H9 (cell line): Measurements from ENCODE around the gene MTCL1. TPM values are rescaled to one million over a fixed set of nuclear protein-coding genes. Genes with fewer than 3 reads are reported as not detected.

Experiments
- DNase-seq: peaks from one replicate; pipeline ENCODE4 v3.0.0-alpha.2; 2017
- H2AFZ ChIP-seq: one replicate; pipeline ENCODE4 v1.6.1; 2013; ENCODE audit warnings: mild to moderate bottlenecking, low read length, control low read depth, moderate library complexity
- H2AK5ac ChIP-seq: 2 replicates; pipeline ENCODE4 v1.6.1; 2013; ENCODE audit warnings: low read length, control low read depth, mixed read lengths; ENCODE audit not compliant: insufficient read length
- H2BK120ac ChIP-seq: one replicate; pipeline ENCODE4 v1.6.1; 2013; ENCODE audit warnings: low read depth, mild to moderate bottlenecking, low read length, control low read depth, inconsistent platforms; ENCODE audit not compliant: poor library complexity, severe bottlenecking
- H2BK12ac ChIP-seq: 2 replicates; pipeline ENCODE4 v1.6.1; 2013; ENCODE audit warnings: low read length, control low read depth, mixed read lengths, low read depth; ENCODE audit not compliant: insufficient read length
- H2BK15ac ChIP-seq: 2 replicates; pipeline ENCODE4 v1.6.1; 2013; ENCODE audit warnings: low read depth, low read length, control low read depth
- H2BK20ac ChIP-seq: one replicate; pipeline ENCODE4 v1.6.1; 2013; ENCODE audit warnings: low read depth, mild to moderate bottlenecking, low read length, control low read depth, inconsistent platforms; ENCODE audit not compliant: poor library complexity, severe bottlenecking
- H2BK5ac ChIP-seq: 2 replicates; pipeline ENCODE4 v1.6.1; 2013; ENCODE audit warnings: low read length, control low read depth, mixed read lengths; ENCODE audit not compliant: insufficient read length
- H3K14ac ChIP-seq: 2 replicates; pipeline ENCODE4 v1.6.1; 2013; ENCODE audit warnings: low read length, control low read depth; ENCODE audit not compliant: insufficient read depth
- H3K18ac ChIP-seq: 2 replicates; pipeline ENCODE4 v1.6.1; 2013; ENCODE audit warnings: low read depth, mild to moderate bottlenecking, mixed read lengths, low read length, control low read depth; ENCODE audit not compliant: insufficient read length
- H3K23ac ChIP-seq: 2 replicates; pipeline ENCODE4 v1.6.1; 2013; ENCODE audit warnings: low read length, control low read depth, mixed read lengths, low read depth; ENCODE audit not compliant: insufficient read length
- H3K23me2 ChIP-seq: 2 replicates; pipeline ENCODE4 v1.6.1; 2013; ENCODE audit warnings: low read depth, mild to moderate bottlenecking, mixed read lengths, low read length, control low read depth; ENCODE audit not compliant: insufficient read length, poor library complexity, severe bottlenecking
- H3K27ac ChIP-seq: 2 replicates; pipeline ENCODE4 v1.5.1; 2013; ENCODE audit warnings: low read length, control low read depth, mixed read lengths, low read depth; ENCODE audit not compliant: insufficient read length
- H3K27me3 ChIP-seq: 2 replicates; pipeline ENCODE4 v1.6.1; 2013; ENCODE audit warnings: low read length, control low read depth, inconsistent platforms; ENCODE audit not compliant: insufficient read depth
- H3K4ac ChIP-seq: 2 replicates; pipeline ENCODE4 v1.6.1; 2013; ENCODE audit warnings: low read depth, mild to moderate bottlenecking, control low read depth, inconsistent platforms, low read length, moderate library complexity
- H3K4me1 ChIP-seq: 2 replicates; pipeline ENCODE4 v1.6.1; 2013; ENCODE audit warnings: low read length, control low read depth, inconsistent platforms; ENCODE audit not compliant: insufficient read depth
- H3K4me2 ChIP-seq: 2 replicates; pipeline ENCODE4 v1.6.1; 2013; ENCODE audit warnings: low read length, control low read depth, mixed read lengths; ENCODE audit not compliant: insufficient read length, insufficient read depth
- H3K56ac ChIP-seq: 2 replicates; pipeline ENCODE4 v1.6.1; 2013; ENCODE audit warnings: low read depth, mild to moderate bottlenecking, mixed read lengths, low read length, control low read depth; ENCODE audit not compliant: insufficient read length
- H3K79me1 ChIP-seq: 2 replicates; pipeline ENCODE4 v1.6.1; 2013; ENCODE audit warnings: low read depth, mild to moderate bottlenecking, moderate library complexity, low read length, control low read depth, inconsistent platforms; ENCODE audit not compliant: insufficient read depth, poor library complexity, severe bottlenecking
- H3K79me2 ChIP-seq: 2 replicates; pipeline ENCODE4 v1.6.1; 2013; ENCODE audit warnings: low read length, control low read depth, inconsistent platforms; ENCODE audit not compliant: insufficient read depth
- H3K9ac ChIP-seq: 2 replicates; pipeline ENCODE4 v1.6.1; 2013; ENCODE audit warnings: low read length, control low read depth, mixed read lengths; ENCODE audit not compliant: insufficient read length; ENCODE audit errors: extremely low read depth
- H3K9me3 ChIP-seq: one replicate; pipeline ENCODE4 v1.6.1; 2013; ENCODE audit warnings: low read depth, low read length, inconsistent platforms; ENCODE audit not compliant: control insufficient read depth
- H3T11ph ChIP-seq: one replicate; pipeline ENCODE4 v1.6.1; 2013; ENCODE audit warnings: mild to moderate bottlenecking, low read length, control low read depth, inconsistent platforms
- H4K20me1 ChIP-seq: one replicate; pipeline ENCODE4 v1.6.1; 2013; ENCODE audit not compliant: control insufficient read depth, insufficient read length, insufficient read depth
- H4K5ac ChIP-seq: 2 replicates; pipeline ENCODE4 v1.6.1; 2013; ENCODE audit warnings: low read depth, mild to moderate bottlenecking, mixed read lengths, low read length, control low read depth; ENCODE audit not compliant: insufficient read length
- H4K8ac ChIP-seq: replicated peaks from 2 replicates; pipeline ENCODE4 v1.6.1; 2013; ENCODE audit warnings: low read length, control low read depth, mixed read lengths, low read depth; ENCODE audit not compliant: insufficient read length
- H4K91ac ChIP-seq: 2 replicates; pipeline ENCODE4 v1.6.1; 2013; ENCODE audit warnings: low read depth, mild to moderate bottlenecking, moderate library complexity, mixed read lengths, low read length, control low read depth; ENCODE audit not compliant: insufficient read length
- H3K27ac Mint-ChIP-seq, 3 experiments: 2 replicates in 2 of 3; 3 replicates in 1 of 3; pipeline ENCODE4 v1.8.0; 2020 to 2021; ENCODE audit warnings: mixed read lengths in 3 of 3, mild to moderate bottlenecking in 1 of 3, moderate library complexity in 1 of 3
- H3K27me3 Mint-ChIP-seq: 2 replicates; pipeline ENCODE4 v1.8.0; 2021; ENCODE audit warnings: low read depth, mild to moderate bottlenecking, moderate library complexity, mixed read lengths
- H3K36me3 Mint-ChIP-seq, 3 experiments: 2 replicates in 2 of 3; 3 replicates in 1 of 3; pipeline ENCODE4 v1.8.0; 2020 to 2021; ENCODE audit warnings: low read depth in 3 of 3, mixed read lengths in 3 of 3; ENCODE audit not compliant: insufficient read depth in 1 of 3
- H3K4me1 Mint-ChIP-seq, 2 experiments: 2 replicates each; pipeline ENCODE4 v1.8.0; 2020; ENCODE audit warnings: mixed read lengths in 2 of 2
- H3K4me3 Mint-ChIP-seq, 2 experiments: 2 replicates in 1 of 2; 3 replicates in 1 of 2; pipeline ENCODE4 v1.8.0; 2020 to 2021; ENCODE audit warnings: mild to moderate bottlenecking in 2 of 2, mixed read lengths in 2 of 2, moderate library complexity in 1 of 2
- H3K9me3 Mint-ChIP-seq, 2 experiments: 2 replicates in 1 of 2; 3 replicates in 1 of 2; pipeline ENCODE4 v1.8.0; 2020; ENCODE audit warnings: mild to moderate bottlenecking in 2 of 2, mixed read lengths in 2 of 2, moderate library complexity in 1 of 2
- WGBS: extraction: QIAGEN DNeasy Blood & Tissue Kit; methylation state at CpG from one replicate; pipeline ENCODE4 v1.1.7; 2013; ENCODE audit warnings: missing lambda C conversion rate, low lambda C conversion rate, mixed read lengths; ENCODE audit not compliant: insufficient read length; ENCODE audit errors: extremely low coverage; 5-methylcytosine and 5-hydroxymethylcytosine counted together
- total RNA-seq: library from RNA; stranded (reverse); gene quantifications from 2 replicates; pipeline ENCODE4 v1.2.1, GENCODE V29; 2021
- TF ChIP-seq, protein P1 (sequence below): fragments of 200-600 bp; sonication (generic); conservative IDR thresholded peaks from 3 replicates; pipeline ENCODE4 v1.8.0; 2021; ENCODE audit warnings: antibody characterized with exemption, mild to moderate bottlenecking

MTCL1 gene
- total RNA-seq, 1 experiment from 2014 or later, result 50.7 TPM

DNA sequence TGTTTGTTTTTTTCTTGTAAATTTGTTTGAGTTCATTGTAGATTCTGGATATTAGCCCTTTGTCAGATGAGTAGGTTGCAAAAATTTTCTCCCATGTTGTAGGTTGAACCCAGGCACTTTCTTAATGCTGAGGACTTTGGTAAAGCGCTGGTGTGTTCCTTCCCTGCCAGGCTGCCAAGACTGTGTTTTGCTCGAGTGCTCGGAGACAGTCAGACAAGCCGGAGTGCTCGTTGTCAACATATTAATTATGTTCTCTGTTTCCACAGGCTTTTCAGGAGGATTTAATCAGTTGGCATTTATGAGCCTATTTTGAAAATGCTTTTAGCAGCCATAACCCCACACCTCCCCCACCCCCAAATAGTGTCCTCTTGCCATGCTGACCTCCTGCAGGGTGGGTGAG, 6.4 kb downstream of the MTCL1 start:
- Histone ChIP-seq H2BK12ac (no peak overlapping the region), H3K27ac (no peak overlapping the region), H2BK5ac (no peak overlapping the region), H2AK5ac (no peak overlapping the region), H3K27me3 (no peaks in the 10 kb centered on the region; the same call in 1 of the 2 replicates), H3K9ac (no peak overlapping the region), H3K56ac (no peak overlapping the region), H3K18ac (no peak overlapping the region), H4K8ac (no peak overlapping the region), H4K5ac (no peak overlapping the region), H3K4ac (no peak overlapping the region), H3K4me2 (no peak overlapping the region), H3K23ac (no peak overlapping the region), H4K91ac (no peak overlapping the region), H3T11ph (no peak overlapping the region), H3K23me2 (peaks cover 10% of the 10 kb centered on the region), H2BK15ac (no peak overlapping the region), H3K14ac (no peak overlapping the region), H2AFZ (no peak overlapping the region), H3K79me2 (peaks cover 14% of the 10 kb centered on the region; the same call in 1 of the 2 replicates), H2BK120ac (no peak overlapping the region), H4K20me1 (no peaks in the 10 kb centered on the region), H3K4me1 (peaks cover 3% of the 10 kb centered on the region; the same call in 1 of the 2 replicates), H3K79me1 (no peaks in the 10 kb centered on the region), H3K9me3 (no peaks in the 10 kb centered on the region), H2BK20ac (no peak overlapping the region)
- H3K4me1 Mint-ChIP-seq, result peaks cover 63 to 68% of the 10 kb centered on the region in 2 experiments
- H3K27me3 Mint-ChIP-seq, result peaks cover 6% of the 10 kb centered on the region
- H3K27ac Mint-ChIP-seq, result no peak overlapping the region
- DNase-seq, result no peak
- peaks cover 2 to 10% of the 10 kb centered on the region in 2 experiments; a peak in 4 of 5 replicates for H3K9me3 Mint-ChIP-seq
- H3K4me3 Mint-ChIP-seq, result 0 out of 5 replicates have a peak overlapping the region, but pooled peaks of 1 of the 2 experiments have one; percentile 23
- TF ChIP-seq, protein P1, sequence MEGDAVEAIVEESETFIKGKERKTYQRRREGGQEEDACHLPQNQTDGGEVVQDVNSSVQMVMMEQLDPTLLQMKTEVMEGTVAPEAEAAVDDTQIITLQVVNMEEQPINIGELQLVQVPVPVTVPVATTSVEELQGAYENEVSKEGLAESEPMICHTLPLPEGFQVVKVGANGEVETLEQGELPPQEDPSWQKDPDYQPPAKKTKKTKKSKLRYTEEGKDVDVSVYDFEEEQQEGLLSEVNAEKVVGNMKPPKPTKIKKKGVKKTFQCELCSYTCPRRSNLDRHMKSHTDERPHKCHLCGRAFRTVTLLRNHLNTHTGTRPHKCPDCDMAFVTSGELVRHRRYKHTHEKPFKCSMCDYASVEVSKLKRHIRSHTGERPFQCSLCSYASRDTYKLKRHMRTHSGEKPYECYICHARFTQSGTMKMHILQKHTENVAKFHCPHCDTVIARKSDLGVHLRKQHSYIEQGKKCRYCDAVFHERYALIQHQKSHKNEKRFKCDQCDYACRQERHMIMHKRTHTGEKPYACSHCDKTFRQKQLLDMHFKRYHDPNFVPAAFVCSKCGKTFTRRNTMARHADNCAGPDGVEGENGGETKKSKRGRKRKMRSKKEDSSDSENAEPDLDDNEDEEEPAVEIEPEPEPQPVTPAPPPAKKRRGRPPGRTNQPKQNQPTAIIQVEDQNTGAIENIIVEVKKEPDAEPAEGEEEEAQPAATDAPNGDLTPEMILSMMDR, result no peak
- WGBS, result no CpG with 5 or more reads among the region's 5 CpGs
- peaks cover 23 to 51% (median 25%) of the 10 kb centered on the region in 3 experiments for H3K36me3 Mint-ChIP-seq
